Measurements from ENCODE around the gene MOGAT1.
"Not testable (repeated sequence)": the region's sequence is repeated elsewhere in the genome, so short reads cannot be mapped to it uniquely, and the experiment has no call there.

MOGAT1 gene

DNA sequence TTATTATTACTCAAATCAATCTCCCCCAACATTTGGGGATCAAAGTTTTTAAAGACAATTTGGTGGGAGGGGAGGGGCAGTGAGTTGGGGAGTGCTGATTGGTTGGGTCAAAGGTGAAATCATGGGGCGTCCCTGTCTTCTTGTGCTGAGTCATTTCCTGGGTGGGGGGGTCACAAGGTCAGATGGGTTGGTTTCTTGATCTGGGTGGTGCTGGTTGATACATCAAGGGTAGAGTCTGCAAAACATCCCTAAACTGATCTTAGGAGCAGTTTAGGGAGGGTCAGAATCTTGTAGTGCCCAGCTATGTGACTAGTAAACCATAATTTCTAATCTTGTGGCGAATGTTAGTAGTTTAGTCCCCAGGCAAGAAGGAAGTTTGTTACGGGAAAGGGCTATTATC lies 67.4 kb downstream of the MOGAT1 start:
- no peak for DNase-seq (ENCODE audit: low read depth in 2 of 2)

DNA sequence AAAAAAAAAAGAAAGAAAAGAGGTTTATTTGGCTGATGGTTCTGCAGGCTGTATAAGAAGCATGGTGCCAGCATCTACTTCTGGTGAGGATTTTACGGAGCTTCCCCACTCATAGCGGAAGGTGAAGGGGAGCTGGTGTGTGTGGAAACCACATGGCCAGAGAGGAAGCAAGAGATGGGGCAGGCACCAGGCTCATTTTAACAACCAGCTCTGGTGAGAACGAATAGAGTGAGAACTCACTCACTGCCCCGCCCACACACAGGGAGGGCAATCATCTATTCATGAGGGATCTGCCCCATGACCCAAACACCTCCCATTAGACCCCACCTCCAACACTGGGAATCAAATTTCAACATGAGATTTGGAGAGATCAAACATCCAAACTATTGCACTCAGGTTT lies 68.5 kb downstream of the MOGAT1 start:
- DNase-seq (ENCODE audit: low read depth in 2 of 2): no peak

DNA sequence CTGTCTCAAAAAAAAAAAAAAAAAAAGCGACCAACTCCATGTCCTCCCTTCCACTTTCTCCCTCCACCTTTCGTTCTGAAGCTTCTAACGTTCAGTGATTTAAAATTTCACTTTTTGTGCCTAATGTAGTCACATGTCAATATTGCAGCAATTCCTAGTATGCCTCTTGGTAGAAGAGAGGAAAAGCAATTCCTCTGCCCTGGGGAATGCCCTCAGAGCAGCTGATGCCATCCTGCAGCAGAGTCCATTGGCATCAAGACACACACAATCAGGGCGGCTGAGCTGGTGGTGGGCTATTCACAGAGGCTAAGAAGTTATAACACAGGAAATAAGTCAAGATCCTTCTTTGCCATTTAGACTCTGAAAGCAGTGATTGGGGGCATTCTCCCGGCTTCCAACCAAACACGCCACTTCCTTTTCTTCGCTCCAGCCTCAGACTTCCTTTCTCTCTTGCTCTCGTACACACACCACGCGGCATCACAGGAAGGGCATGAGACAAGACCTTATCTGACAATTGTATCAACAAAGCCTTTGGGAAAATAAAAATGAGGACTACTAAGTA lies 71.9 kb downstream of the MOGAT1 start:
- no peak for DNase-seq (ENCODE audit: low read depth in 2 of 2)

DNA sequence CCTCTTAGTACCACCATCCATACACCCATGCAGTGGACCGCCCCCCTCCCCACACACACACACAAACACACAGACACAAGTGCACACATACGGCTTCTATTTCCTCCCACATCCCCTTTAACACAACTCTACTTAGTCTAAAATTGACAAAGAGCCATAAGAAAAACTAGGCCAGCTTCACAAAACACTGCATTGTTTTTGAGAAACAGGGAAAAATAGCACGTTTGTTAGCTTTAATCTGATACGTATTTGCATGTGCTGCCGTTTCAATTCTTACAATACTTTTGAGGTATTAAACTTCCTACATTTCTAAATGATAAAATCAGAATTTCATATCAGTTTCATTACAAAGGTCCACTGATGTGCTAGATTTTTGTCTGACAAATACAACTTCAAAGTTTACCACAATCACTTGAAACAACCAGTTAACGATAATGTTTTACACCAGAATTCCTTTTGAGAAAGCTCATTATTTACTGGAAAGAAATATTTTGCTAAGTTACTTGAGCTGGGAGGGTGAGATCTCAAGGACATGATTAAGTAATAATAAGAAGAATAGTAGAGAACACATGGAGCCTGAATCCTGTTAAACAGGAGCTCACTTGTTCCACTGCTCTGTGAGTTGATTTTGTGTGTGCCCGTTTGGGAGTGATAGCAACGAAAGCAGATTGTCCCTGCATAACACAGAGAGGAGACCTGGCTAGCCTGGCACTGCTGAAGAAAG lies 74.5 kb downstream of the MOGAT1 start:
- no peak for DNase-seq (ENCODE audit: low read depth in 2 of 2)

DNA sequence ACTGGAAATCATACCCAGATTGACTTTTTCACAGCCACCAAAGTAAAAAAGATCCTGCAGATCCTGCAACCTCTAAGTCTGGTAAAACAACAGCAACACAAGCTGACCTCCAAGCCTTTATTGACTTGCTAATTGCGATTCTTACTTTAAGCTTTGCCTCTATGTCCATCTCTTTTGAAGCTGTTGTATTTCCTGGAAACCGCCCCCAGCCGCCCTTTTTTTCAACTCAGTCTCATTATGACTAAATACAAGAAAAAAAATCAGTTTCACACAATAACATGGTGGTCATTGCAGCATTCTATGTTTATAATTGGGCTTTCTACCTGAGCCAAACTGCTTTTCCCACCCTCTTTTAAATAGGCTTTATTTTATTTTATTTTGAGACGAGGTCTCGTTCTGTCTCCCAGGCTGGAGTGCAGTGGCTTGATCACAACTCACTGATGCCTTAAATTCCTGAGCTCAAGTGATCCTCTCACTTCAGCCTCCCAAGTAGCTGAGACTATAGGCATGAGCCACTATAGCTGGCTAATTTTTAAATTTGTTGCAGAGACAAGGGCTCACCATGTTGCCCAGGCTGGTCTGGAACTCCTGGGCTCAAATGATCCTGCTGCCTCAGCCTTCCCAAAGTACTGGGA lies 76.2 kb downstream of the MOGAT1 start:
- no peak for DNase-seq (ENCODE audit: low read depth in 2 of 2)

DNA sequence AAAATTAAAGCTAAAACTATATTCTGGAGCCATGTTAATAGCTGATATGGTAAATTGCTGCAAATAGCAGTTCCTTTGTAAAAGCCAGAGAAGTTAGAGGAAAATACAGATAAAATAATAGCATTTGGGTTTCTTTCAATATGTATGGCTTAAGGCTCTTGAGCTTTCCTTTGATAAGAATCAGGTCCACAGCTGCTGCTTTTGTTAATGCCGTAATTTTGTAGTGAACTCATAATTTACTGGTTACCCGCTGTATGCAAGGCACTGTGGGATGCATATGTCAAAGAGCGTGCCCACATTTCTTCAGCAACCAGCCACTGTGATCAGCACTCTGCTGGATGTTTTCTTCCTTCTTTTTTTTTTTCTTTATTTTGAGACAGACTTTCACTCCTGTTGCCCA lies 79.1 kb downstream of the MOGAT1 start:
- DNase-seq (ENCODE audit: low read depth in 2 of 2): no peak

DNA sequence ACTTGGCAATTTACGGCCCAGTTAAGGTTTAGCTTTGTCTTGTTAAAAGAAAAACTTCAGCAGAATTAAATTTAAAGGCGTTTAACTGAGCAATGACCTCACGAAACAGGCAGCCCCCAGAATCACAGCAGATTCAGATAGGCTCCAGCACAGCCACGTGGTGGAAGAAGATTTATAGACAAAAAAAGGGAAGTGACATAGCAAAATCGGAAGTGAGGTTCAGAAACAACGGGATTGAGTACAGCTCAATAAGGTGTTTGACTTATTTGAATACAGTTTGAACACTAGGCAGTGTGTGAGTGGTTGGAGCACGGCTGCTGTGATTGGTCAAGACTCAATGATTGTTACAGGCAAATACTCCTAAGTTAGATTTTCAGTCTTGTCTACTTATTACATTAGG lies 79.8 kb downstream of the MOGAT1 start:
- DNase-seq (ENCODE audit: low read depth in 2 of 2): no peak

DNA sequence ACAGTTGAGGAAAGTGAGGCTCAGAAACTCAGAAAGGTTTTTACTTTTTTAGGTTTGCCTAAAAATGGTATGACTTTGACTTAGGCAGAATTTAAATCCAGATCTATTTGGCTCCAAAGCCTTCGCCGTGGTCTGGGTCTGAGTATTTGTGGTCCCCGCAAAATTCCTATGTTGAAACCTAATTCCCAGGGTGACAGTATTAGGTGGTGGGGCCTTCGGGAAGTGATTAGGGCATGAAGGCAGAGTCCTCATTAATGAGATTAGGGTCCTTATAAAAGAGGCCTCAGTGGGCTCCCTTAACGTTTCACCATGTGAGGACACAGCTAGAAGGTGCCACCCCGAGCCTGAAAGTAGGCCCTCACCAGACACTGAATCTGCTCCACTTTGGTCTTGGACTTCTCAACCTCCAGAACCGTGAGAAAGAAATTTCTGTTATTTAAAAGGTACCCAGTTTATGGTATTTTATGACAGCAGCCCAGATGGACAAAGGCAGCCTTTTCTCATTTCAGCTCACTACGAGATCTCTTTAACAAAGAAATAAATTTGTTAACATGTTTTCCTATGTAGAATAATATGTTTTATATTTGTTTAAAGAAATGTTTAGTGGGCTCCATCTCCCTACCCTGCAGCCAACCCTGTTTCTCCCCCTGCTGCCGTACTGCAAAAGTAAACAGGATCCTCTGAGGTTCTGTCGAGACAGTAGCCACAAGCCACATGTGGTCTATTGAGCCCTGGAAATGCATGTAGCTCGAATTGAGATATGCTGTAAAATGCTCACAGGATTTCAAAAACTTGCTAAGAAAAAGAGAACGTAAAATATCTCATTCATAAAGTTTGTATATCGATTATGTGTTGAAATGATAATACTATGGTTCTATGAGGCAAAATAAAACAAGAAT lies 80.6 kb downstream of the MOGAT1 start:
- DNase-seq (ENCODE audit: low read depth in 2 of 2): no peak

DNA sequence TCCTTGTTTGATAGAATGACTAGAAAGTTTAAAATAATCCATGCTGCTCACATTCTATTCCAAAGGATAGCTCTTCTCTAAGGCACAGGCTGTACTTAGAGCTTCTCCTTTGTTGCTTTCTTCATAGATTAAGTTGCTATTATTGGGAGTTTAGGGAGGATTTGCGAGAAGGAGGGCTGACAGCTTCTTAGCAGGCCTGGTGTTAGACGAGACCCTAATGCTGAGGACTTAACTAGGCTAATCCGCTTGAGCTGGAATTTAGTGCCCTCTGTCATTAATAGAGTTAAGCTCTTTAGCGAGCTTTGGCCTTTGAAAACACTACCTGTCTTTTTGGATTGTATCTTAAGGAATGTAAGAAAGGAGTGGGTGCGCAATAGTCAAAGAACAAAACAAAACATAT lies 81.3 kb downstream of the MOGAT1 start:
- DNase-seq (ENCODE audit: low read depth in 2 of 2): no peak

DNA sequence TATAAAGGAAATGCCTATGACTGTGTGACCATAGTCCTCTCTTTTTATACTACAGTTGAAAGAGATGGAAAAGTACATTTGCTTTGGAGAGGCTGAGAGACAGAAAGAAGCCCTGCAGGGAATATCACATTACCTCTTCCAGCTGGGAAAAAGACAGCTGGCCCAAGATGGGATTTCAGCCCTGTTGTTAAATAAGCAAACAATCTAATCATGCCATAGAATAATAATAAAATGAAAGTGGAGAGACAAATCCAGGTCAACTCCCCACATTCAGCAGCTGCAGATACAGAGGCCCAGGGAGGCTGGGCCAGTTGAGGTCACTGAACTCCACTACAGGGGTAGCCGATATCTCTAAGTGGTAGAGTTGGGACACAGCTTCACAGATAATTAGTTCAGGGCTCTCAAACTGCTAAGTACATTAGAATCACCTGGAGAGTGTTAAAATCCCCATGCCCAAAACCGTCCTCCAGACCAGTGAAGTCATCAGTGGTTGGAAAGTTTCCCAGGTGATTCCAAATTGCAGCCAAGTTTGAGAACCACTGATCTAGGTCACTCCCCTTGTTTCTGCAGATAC lies 81.9 kb downstream of the MOGAT1 start:
- no peak for DNase-seq (ENCODE audit: low read depth in 2 of 2)

DNA sequence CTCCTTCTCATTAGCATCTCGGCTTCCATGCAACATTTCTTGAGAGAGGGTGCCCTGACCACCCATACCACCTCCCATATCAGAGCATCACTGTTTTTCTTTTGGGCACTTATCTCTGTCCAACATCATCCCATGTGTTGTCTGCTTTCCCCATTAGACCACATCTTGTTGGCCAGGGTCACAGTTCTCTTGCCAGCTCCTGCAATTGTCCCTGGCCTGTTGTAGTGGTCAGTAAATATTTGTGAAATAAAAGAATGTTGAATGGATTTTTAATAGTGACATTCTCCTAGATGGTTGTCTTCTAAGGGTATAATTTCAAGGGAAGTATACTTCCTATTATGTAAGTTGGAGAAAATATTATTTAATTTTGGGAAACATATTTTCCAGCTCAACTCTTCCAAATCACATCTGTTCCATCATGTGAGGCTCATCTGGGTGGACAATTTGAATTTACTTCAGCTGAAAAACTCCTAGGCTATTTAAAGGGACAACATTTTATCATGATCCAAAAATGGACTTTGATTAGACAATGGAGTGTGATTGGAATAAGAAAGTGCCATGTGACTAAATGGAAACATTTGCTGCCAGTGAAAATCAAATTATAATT lies 83.0 kb downstream of the MOGAT1 start:
- no peak for DNase-seq (ENCODE audit: low read depth in 2 of 2)

DNA sequence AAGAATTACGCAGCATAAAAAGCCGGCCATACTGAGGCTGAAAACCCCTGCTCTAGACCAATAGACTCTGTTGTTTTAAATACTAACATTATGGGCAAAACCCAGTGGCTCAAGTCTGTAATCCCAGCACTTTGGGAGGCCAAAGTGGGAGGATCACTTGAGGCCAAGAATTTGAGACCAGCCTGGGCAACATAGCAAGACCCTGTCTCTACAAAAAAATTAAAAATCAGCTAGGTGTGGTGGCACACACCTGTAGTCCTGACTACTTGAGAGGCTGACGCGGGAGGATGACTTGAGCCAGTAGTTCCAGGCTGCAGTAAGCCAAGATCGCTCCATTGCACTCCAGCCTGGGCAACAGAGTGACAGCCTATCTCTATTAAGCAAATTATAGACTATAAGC lies 84.1 kb downstream of the MOGAT1 start:
- not testable (repeated sequence) for DNase-seq (ENCODE audit: low read depth in 2 of 2)

DNA sequence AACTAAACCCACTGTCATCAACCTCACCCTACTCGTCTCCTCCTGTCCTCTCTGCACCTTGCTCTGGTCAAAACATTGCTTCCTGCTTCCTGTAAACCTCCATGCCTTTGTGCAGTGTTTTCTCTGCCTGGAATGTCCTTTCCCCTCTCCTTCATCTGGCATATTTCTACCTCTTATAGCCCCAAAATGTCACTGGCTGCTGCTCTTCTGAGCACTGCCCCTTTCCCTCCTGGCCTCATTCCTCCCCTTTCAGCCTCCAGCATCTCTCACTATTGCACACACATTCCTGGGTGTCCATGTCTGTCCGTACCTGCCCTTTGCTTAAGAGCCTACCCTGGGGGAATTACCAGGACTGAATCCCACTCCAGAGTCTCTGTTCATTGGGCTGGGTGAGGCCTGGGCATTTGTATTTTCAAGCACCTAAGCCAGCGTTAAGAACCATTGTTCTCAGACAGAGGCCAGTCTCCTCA lies 84.9 kb downstream of the MOGAT1 start:
- no peak for DNase-seq (ENCODE audit: low read depth in 2 of 2)

DNA sequence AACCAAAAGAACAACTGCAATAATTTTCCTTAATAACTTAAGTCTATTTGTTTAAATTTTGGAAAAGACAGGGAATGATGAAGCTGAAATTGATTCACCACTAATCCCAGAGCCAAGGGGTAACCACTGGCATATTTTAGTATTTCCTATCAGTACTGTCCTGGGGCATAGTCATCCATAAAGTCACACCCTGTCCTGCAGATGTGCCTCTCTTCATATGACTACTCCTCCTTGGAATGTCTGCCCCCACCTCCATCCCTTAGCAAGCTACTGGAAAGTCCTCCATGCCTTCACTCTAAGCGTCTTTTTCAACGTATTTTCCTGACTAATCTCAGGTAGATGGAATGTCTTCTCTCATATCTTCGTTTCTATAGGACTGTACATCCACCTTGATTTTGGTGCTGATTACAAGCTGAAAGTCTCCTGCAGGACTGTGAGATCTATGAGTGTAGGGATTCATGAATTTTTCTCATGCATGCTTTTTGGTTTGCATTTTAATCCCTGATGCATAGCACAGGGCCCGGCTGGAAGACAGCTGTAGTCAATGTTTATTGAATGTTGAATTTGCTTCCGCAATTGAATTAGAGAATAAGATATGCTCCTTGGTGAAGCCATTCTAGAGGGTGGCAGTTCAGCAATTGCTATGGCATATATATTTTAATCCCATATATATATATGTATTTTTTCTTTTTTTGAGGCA lies 85.6 kb downstream of the MOGAT1 start:
- no peak for DNase-seq (ENCODE audit: low read depth in 2 of 2)
